D721Med (cell line): ENCODE measurements around the gene PPIA.

ENCODE experiments used
- DNase-seq: peaks from one replicate; pipeline ENCODE4 v3.0.0; 2011; ENCODE audit warnings: low spot score; ENCODE audit not compliant: insufficient read length
- FAIRE-seq: peaks from 2 replicates; lab custom pipeline; 2011; peaks lifted over from hg19 to GRCh38; lab: Jason Lieb, UNC
- TF ChIP-seq, protein P1 (sequence below): IDR thresholded peaks from 2 replicates; pipeline ENCODE4 v1.5.1; 2012; ENCODE audit warnings: mild to moderate bottlenecking, control low read depth; ENCODE audit not compliant: insufficient read depth; ENCODE audit errors: missing control alignments

Gene PPIA

GRCh38 chr7:44752822-44753221 lies 43.7 kb upstream of the PPIA start:
- DNase-seq, result no peak
- no peak for FAIRE-seq
- TF ChIP-seq, protein P1, sequence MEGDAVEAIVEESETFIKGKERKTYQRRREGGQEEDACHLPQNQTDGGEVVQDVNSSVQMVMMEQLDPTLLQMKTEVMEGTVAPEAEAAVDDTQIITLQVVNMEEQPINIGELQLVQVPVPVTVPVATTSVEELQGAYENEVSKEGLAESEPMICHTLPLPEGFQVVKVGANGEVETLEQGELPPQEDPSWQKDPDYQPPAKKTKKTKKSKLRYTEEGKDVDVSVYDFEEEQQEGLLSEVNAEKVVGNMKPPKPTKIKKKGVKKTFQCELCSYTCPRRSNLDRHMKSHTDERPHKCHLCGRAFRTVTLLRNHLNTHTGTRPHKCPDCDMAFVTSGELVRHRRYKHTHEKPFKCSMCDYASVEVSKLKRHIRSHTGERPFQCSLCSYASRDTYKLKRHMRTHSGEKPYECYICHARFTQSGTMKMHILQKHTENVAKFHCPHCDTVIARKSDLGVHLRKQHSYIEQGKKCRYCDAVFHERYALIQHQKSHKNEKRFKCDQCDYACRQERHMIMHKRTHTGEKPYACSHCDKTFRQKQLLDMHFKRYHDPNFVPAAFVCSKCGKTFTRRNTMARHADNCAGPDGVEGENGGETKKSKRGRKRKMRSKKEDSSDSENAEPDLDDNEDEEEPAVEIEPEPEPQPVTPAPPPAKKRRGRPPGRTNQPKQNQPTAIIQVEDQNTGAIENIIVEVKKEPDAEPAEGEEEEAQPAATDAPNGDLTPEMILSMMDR, result no peak

DNA sequence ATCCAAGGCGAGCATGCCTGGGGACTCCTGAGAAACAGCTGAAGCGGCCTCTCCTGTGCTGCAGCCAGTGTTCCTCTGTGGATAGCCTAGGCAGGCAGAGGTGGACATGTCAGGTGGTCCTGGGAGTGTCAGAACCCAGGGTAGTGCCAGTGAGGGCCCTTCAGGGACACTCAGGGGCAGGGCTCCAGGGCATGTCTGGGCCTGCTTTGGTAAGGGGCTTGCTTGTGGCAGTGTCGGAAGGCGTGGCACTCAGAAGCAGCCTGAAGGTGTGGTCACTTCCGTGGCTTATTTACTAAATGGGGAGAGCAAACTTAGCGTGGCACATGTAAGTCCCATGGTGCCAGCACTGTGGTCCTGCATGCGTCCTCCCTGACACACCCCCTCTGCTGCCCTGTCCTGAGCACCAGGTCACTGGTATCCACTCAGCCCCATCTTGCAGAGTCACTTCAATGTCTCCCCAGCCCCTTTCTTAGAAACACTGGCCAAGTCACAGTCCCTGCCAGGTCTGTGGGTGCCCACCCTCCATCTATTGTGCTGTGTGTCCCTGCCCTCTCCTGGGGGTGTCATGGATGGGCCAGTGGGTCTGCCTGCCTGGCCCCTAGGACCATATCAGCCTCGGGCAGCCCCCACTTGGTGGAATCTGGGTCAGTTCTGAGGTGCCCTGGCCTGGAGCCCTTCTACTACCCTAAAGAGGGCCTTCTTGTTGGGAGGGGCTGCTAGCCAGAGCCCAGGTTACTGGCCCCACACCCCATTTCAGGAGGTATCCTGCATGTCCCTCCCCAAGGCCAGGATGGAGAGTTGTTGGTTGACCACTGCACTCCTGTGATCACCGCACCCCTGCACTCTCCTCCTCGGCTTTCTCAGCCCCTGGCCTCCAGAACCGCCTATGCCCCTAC lies 41.4 kb upstream of the PPIA start:
- FAIRE-seq, result no peak
- no peak for DNase-seq
- TF ChIP-seq, protein P1, result no peak

GRCh38 chr7:44755698-44756627 lies 40.5 kb upstream of the PPIA start:
- TF ChIP-seq, protein P1, result no peak
- FAIRE-seq (no peak), DNase-seq (no peak)

DNA sequence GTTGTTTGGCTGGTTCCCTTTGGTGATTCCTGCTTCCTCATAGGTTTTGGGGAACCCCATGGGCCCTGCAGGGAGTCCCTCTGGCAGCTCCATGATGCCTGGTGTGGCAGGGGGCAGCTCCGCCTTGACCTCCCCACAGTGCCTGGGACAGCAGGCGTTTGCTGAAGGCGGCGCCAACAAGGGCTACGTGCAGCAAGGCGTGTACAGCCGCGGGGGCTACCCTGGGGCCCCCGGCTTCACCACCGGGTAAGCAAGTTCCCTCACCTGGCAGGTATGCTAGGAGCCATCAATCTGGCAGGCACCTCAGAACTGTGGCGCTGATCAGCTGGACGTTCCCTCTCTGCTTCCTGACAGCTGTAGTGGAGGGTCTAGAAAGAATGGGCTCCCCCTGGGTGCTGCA lies 39.6 kb upstream of the PPIA start:
- TF ChIP-seq, protein P1, result no peak
- DNase-seq (no peak), FAIRE-seq (no peak)

DNA sequence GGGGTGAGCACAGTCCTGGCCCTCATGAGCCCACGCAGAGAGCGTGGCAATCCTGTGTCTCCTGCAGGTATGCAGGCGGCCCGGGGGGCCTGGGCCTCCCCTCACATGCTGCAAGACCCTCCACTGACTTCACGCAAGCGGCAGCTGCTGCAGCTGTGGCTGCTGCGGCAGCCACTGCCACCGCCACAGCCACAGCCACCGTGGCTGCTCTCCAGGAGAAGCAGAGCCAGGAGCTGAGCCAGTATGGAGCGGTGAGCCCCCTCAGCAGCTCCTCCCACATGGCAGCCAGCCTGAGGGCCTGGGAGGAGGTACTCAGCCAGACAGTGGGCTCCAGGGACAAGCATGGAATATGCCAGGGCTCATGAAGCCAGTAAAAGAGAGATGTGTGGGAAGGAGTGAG lies 39.2 kb upstream of the PPIA start:
- FAIRE-seq (no peak), DNase-seq (no peak)
- TF ChIP-seq, protein P1, result no peak

- TF ChIP-seq, protein P1, result no peak
- no peak for FAIRE-seq
- no peak for DNase-seq
These were observed 38.7 kb upstream of the PPIA start for GRCh38 chr7:44757739-44758138.
